ENCODE measurements around the gene PIGO. TPM values are rescaled to one million over a fixed set of nuclear protein-coding genes. Genes with fewer than 3 reads are reported as not detected.

PIGO gene
- total RNA-seq, 4 donors from 2014 or later = 16.1 to 23.2 (median 18.7) TPM

- no peaks in the 10 kb centered on the region for H3K27me3 ChIP-seq
- H3K36me3 ChIP-seq = peaks cover 0 to 34% (median 0%) of the 10 kb centered on the region in 3 donors
- no peak overlapping the region for H3K27ac ChIP-seq
- no peak overlapping the region for H3K4me3 ChIP-seq
- no peaks in the 10 kb centered on the region for H3K9me3 ChIP-seq
- 90 to 95% methylated on average over 3 to 4 of the region's 4 CpGs for WGBS, 2 donors
- H3K4me1 ChIP-seq = peaks cover 0 to 33% (median 17%) of the 10 kb centered on the region in 4 donors
- DNase-seq (ENCODE audit: low spot score in 2 of 2) = no peak
- TF ChIP-seq POLR2A (IDR thresholded peaks at IDR 0.05) = no peak
- no peak for TF ChIP-seq CTCF (IDR thresholded peaks at IDR 0.05)
- no peak for TF ChIP-seq EP300 (IDR thresholded peaks at IDR 0.05)
These were observed 21.0 kb downstream of the PIGO start for GRCh38 chr9:35075358-35075757.

- Histone ChIP-seq H3K9me3 (no peaks in the 10 kb centered on the region), H3K27me3 (no peaks in the 10 kb centered on the region), H3K4me3 (no peak overlapping the region), H3K4me1 (peaks cover 0 to 37% (median 21%) of the 10 kb centered on the region in 4 donors), H3K36me3 (peaks cover 0 to 34% (median 0%) of the 10 kb centered on the region in 3 donors), H3K27ac (no peak overlapping the region)
- no peak for DNase-seq (ENCODE audit: low spot score in 2 of 2)
- TF ChIP-seq CTCF (IDR thresholded peaks at IDR 0.05) = no peak
- no peak for TF ChIP-seq POLR2A (IDR thresholded peaks at IDR 0.05)
- no peak for TF ChIP-seq EP300 (IDR thresholded peaks at IDR 0.05)
- WGBS, 2 donors = 88 to 96% methylated on average over 8 of the region's 8 CpGs
These were observed 21.6 kb downstream of the PIGO start for GRCh38 chr9:35074791-35075190.

GRCh38 chr9:35074141-35074540, 22.2 kb downstream of the PIGO start:
- H3K27ac ChIP-seq = no peak overlapping the region
- peaks cover 0 to 41% (median 25%) of the 10 kb centered on the region in 4 donors for H3K4me1 ChIP-seq
- no peaks in the 10 kb centered on the region for H3K27me3 ChIP-seq
- H3K4me3 ChIP-seq = no peak overlapping the region
- peaks cover 0 to 34% (median 0%) of the 10 kb centered on the region in 3 donors for H3K36me3 ChIP-seq
- TF ChIP-seq EP300 (IDR thresholded peaks at IDR 0.05) = no peak
- TF ChIP-seq CTCF (IDR thresholded peaks at IDR 0.05) = no peak
- TF ChIP-seq POLR2A (IDR thresholded peaks at IDR 0.05) = no peak
- H3K9me3 ChIP-seq = no peaks in the 10 kb centered on the region
- WGBS, 2 donors = 94 to 95% methylated on average over 6 of the region's 6 CpGs
- DNase-seq (ENCODE audit: low spot score in 2 of 2) = no peak

GRCh38 chr9:35073279-35073612, 23.1 kb downstream of the PIGO start:
- 64 to 68% methylated on average over 2 of the region's 2 CpGs for WGBS, 2 donors
- no peaks in the 10 kb centered on the region for H3K9me3 ChIP-seq
- peak overlapping the region in 1 of 4 donors; percentile 89 for H3K4me3 ChIP-seq
- peak overlapping the region in 3 of 4 donors; percentile 98 to 100 (median 99) for H3K27ac ChIP-seq
- peaks cover 0 to 34% (median 0%) of the 10 kb centered on the region in 3 donors for H3K36me3 ChIP-seq
- DNase-seq (ENCODE audit: low spot score in 2 of 2) = no peak
- TF ChIP-seq CTCF (IDR thresholded peaks at IDR 0.05) (no peak), POLR2A (IDR thresholded peaks at IDR 0.05) (no peak), EP300 (IDR thresholded peaks at IDR 0.05) (no peak)
- peaks cover 0 to 41% (median 30%) of the 10 kb centered on the region in 4 donors for H3K4me1 ChIP-seq
- no peaks in the 10 kb centered on the region for H3K27me3 ChIP-seq

GRCh38 chr9:35072461-35073278, 23.7 kb downstream of the PIGO start, which contains the start of gene VCP:
Gene VCP (minus strand): TSS chr9:35072625. CDS start chr9:35072353, 272 bp downstream.
- TF ChIP-seq CTCF (IDR thresholded peaks at IDR 0.05) (peak in 1 of 5 experiments; percentile 9), POLR2A (IDR thresholded peaks at IDR 0.05) (peak; percentile 87 to 93), EP300 (IDR thresholded peaks at IDR 0.05) (peak in 1 of 2 donors; percentile 97)
- WGBS, 2 donors = 4 to 5% methylated on average over 36 to 43 of the region's 54 CpGs

More at GRCh38 chr9:35072461-35073278, 23.7 kb downstream of the PIGO start, which contains the start of gene VCP:
- H3K4me3 ChIP-seq = peak within 1 kb of the TSS; percentile 72 to 99 (median 89)
- DNase-seq (ENCODE audit: low spot score in 2 of 2) = peak; percentile 93 to 95
- peaks cover 0 to 41% (median 35%) of the 10 kb centered on the region in 4 donors for H3K4me1 ChIP-seq
- no peaks in the 10 kb centered on the region for H3K27me3 ChIP-seq
- H3K9me3 ChIP-seq = no peaks in the 10 kb centered on the region
- H3K27ac ChIP-seq = peak within 1 kb of the TSS; percentile 97 to 100 (median 98)
- H3K36me3 ChIP-seq = peaks cover 0 to 38% (median 0%) of the 10 kb centered on the region in 3 donors
